SK-MEL-5 (cell line): ENCODE measurements around the gene SAXO1. TPM values are rescaled to one million over a fixed set of nuclear protein-coding genes. Genes with fewer than 3 reads are reported as not detected.
"Not testable (repeated sequence)": the region's sequence is repeated elsewhere in the genome, so short reads cannot be mapped to it uniquely, and the experiment has no call there.

ENCODE experiments used
- DNase-seq: peaks from one replicate; pipeline ENCODE4 v3.0.0-alpha.2; 2016; ENCODE audit warnings: low read depth, low spot score
- in situ Hi-C: cut with HindIII; loops from 2 replicates; pipeline ENCODE4 v1.10.0; 2016; ENCODE audit warnings: low sequenced_read_pairs, high pct_unique_total_duplicates, low pct_unique_long_range_greater_than_20kb
- polyA plus RNA-seq, 2 experiments: library from polyadenylated mRNA; depleted of rRNA; stranded (reverse); fragments of >200 nt; gene quantifications; 2 replicates each; pipeline ENCODE4 v1.2.3, GENCODE V29; 2015
- total RNA-seq: library from RNA; depleted of rRNA; stranded (reverse); fragments of >200 nt; shearing (Covaris generic); gene quantifications from 2 replicates; pipeline ENCODE4 v1.2.3, GENCODE V29; 2014; rRNA removed

The SAXO1 gene
- not detected in 2 replicates for total RNA-seq
- polyA plus RNA-seq (2015; cell fraction: cytosol; rRNA removed): not detected in 2 replicates
- not detected in 2 replicates for polyA plus RNA-seq (2015; cell fraction: nucleus; rRNA removed)

DNA sequence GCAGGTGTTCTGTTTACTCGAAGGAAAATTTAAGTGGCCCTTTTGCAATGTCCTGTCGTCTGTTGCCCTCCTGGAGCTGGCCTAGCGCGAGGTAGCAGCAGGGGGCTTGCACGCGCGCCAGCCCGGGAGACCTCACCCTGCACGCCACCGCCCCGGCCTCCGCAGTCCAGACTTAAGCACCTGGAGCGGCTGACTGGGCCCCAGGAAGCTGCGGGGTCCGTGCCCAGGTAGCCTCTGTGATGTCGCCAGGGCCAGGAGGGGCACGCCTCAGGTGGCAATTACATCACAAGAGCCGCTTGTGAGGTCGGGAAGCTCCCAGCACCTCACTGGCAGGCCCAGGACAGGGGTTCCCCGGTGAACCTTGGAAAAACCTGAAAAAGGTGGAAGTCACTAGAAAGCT is at the start of gene SAXO1:
Gene SAXO1 (minus strand): TSS at position 195 of the 400 bp plus-strand sequence. CDS start 301 bp downstream, outside the sequence.
- no peak for DNase-seq
- in situ Hi-C loops: no loop called here

DNA sequence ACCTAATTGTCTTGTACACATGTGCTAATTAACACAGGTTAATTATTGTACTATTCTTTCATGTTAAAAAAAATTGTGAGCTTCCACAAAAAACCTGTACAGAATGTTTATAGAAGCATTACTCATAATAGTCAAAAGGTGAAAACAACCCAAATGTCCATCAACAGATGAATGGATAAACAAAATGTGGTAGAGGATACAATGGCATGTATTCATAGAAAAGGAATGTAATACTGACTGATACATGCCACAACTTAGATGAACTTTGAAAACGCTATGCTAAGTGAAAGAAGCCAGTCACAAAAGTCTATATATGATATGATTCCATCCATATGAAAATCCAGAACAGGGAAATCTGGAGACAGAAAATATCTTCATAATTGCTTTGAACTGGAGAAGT is 41.8 kb upstream of the SAXO1 start:
- peak; percentile 63 for DNase-seq
- in situ Hi-C loops: no loop called here

DNA sequence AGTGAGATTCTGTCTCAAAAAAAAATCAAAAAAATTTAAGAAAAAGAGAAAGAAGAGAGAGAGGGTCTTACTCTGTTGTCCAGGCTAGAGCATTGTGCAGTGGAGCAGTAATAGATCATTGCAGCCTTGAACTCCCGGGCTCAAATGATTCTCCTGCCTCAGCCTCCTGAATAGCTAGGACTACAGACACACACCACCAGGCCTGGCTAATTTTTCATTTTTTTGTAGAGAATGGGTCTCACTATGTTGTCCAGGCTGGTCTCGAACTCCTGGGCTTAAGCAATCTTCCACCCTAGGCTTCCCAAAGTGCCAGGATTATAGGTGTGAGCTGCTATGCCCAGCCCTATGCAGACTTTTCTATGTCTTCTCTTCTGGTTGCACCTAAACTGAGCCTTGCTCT is 41.2 kb upstream of the SAXO1 start:
- in situ Hi-C loops: no loop called here
- DNase-seq: no peak

DNA sequence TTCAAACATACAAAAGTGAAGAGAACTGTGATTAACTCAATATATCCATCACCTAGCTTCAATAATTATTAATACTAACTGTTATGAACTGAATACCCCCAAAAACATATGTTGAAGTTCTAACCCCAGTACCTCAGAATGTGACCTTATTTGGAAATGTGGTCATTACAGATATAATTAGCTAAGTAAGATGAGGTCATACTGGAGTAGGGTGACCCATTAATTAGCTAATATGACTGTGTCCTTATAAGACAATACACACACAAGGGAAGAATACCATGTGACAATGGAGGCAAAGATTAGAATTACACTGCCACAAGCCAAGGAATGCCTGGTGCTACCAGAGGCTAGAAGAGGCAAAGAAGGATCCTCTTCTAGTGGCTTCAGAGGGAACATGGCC is 24.0 kb upstream of the SAXO1 start:
- DNase-seq: no peak
- in situ Hi-C loops: no loop called here

DNA sequence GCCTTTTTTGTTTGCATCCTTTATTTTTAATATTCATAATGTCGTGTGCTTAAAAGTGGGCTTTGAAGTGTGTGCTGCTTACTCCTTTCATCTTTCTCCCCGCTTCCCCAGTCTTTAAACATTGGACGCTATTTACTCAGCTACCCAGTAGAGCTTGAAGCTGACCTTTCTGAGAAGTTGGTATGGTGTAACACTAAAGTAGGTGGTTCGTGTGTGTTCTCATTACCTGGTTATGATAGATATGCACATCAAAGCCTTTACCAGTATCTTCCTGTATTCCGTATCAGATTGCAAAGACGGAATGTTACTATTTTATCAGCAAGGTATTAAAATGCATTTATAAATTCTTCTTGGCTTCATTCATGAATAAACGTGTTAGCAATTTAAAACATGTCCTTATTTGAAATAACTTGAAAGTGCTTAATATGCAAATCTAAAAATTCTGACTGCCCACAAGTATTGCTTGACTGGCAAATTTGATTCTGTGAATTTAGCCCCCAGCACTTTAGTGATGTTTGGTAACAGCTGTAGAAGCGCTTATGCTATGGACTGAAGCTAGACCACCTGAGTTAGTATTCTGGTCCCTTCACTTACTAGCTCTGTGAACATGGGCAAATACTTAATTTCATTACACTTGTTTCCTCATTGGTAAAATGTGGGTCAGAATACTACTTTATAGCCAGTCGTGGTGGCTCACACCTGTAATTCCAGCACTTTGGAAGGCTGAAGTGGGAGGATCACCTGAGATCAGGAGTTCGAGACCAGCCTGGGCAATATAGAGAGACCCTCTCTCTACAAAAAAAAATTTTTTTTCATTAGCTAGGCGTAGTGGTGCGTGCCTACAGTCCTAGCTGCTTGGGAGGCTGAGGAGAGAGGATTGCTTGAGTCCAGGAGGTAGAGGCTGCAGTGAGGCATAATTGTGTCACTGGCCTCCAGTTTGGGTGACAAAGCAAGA is 17.9 kb upstream of the SAXO1 start:
- no peak for DNase-seq
- in situ Hi-C loops: no loop called here

DNA sequence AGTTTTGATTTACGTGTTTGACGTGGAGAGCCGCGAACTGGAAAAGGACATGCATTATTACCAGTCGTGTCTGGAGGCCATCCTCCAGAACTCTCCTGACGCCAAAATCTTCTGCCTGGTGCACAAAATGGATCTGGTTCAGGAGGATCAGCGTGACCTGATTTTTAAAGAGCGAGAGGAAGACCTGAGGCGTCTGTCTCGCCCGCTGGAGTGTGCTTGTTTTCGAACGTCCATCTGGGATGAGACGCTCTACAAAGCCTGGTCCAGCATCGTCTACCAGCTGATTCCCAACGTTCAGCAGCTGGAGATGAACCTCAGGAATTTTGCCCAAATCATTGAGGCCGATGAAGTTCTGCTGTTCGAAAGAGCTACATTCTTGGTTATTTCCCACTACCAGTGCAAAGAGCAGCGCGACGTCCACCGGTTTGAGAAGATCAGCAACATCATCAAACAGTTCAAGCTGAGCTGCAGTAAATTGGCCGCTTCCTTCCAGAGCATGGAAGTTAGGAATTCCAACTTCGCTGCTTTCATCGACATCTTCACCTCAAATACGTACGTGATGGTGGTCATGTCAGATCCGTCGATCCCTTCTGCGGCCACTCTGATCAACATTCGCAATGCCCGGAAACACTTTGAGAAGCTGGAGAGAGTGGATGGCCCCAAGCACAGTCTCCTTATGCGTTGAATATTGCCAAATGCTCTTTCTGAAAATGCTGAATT is 17.1 kb upstream of the SAXO1 start:
- in situ Hi-C loops: no loop called here
- no peak for DNase-seq

DNA sequence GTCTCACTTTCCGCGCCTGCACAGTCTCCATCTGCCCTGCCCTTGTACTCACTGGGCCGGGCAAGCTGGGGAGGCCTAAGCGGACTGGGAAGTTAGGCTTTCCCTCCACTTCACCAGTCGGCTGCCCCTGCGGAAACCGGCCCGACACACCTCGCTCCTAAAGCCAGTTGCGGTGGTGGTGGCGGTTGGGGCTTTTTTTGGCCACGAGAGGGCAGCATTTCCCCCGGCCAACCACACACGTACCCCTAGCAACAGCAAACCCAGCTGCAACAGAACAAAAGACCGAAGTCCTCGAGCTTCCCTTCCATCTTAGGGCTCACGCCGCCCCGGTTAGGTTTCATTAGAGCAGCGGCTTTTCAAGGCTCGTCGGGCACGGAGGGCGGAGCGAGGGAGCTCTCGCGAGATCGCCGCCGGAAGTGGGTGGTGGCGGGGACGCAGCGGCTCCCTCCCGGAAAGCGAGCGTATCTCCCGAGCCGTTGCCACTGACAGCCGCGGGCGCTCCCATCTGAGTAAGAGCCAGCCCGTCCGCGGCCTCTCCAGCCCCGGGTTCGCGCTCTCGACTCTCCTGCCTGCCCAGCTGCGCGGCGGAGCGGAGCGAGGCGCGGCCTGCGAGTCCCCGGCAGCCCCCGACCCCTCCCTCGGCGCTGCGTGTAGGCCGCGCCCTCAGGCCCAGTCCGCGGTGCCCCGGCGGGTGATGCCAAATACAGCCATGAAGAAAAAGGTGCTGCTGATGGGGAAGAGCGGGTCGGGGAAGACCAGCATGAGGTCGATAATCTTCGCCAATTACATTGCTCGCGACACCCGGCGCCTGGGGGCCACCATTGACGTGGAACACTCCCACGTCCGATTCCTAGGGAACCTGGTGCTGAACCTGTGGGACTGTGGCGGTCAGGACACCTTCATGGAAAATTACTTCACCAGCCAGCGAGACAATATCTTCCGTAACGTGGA is 16.2 kb upstream of the SAXO1 start, which contains the start of gene RRAGA:
Gene RRAGA (plus strand): TSS at position 462 of the 951 bp plus-strand sequence. CDS start 233 bp downstream, at position 695.
- in situ Hi-C loops: no loop called here
- peak; percentile 95 for DNase-seq

DNA sequence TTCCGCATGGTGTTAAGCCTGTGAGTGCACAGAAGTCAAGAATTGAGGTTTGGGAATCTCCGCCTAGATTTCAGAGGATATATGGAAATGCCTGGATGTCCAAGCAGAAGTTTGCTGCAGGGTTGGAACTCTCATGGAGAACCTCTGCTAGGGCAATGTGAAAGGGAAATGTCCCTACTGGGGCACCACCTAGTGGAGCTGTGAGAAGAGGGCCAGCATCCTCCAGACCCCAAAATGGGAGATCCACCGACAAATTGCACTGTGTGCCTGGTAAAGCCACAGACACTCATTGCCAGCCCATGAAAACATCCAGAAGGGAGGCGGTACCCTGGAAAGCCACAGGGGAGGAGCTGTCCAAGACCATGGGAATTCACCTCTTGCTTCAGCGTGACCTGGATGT is 3.6 kb upstream of the SAXO1 start:
- in situ Hi-C loops: no loop called here
- DNase-seq: no peak

- no peak for DNase-seq
- in situ Hi-C loops: no loop called here
Observed at GRCh38 chr9:19032406-19032805, 603 bp downstream of the SAXO1 start.

DNA sequence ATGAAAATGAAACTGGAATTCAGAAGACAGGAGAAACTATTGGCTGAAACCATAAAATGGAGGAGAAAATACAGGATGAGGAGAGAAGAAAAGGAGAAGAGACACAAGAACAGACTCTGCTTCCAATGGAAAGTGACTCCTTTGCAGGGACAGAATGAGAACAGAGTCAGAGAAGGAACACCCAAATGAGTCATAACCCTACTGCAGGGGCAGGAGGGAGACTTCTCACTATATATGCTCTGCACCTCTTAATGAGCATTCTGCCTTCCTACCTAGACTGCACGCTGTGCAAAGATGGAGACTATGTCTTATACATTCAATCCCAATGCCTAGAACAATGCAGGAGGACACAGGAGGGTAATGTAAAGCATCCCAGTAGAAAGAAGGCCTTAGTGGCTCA is 2.1 kb downstream of the SAXO1 start:
- DNase-seq: no peak
- in situ Hi-C loops: no loop called here

DNA sequence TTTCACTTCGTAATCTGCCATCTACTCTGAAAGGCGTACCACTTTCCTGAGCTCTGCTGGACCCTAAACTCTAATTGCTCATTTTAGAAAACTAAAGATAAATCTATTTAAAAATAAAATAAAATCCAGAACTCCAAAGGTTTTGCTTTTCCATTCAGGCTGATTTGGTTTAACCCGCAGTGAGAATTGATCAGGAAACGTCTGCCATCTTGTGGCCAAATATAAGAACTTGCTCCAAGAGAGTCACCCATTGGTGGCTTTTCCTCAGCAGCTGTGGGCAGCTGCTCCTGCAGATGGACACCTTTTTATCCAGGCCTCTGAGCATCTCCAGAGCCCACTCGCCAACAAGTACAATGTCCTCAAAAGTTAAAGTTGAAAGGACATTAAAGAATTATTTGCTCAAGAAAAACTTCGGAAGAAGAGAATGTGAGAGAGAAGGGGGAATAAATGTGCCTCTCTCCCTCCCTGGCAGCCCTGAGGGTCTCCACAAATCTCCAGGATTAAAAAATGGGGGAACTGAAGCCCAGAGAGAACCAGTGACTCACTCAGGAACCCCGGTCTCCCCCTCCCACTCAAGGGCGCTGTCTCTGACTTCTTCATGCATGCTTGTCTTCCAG is 4.1 kb downstream of the SAXO1 start:
- in situ Hi-C loops: no loop called here
- DNase-seq: peak; percentile 72

DNA sequence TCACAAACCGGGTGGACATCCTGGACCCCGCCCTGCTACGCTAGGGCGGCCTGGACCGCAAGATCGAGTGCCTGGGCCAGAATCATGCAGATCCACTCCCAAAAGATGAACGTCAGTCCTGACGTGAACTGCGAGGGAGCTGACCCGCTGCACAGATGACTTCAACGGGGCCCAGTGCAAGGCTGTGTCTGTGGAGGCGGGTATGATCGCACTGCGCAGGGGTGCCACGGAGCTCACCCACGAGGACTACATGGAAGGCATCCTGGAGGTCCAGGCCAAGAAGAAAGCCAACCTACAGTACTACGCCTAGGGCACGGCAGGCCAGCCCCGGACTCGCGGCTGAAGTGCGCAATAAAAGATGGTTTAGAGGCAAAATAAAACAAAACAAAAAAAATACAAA is 5.2 kb downstream of the SAXO1 start:
- in situ Hi-C loops: no loop called here
- DNase-seq: no peak

- no peak for DNase-seq
- in situ Hi-C loops: no loop called here
Observed at GRCh38 chr9:19026375-19026774, 6.6 kb downstream of the SAXO1 start.

GRCh38 chr9:19023078-19023477 is 9.9 kb downstream of the SAXO1 start:
- in situ Hi-C loops: no loop called here
- DNase-seq: no peak

GRCh38 chr9:19022206-19022605 is 10.8 kb downstream of the SAXO1 start:
- no peak for DNase-seq
- in situ Hi-C loops: no loop called here

DNA sequence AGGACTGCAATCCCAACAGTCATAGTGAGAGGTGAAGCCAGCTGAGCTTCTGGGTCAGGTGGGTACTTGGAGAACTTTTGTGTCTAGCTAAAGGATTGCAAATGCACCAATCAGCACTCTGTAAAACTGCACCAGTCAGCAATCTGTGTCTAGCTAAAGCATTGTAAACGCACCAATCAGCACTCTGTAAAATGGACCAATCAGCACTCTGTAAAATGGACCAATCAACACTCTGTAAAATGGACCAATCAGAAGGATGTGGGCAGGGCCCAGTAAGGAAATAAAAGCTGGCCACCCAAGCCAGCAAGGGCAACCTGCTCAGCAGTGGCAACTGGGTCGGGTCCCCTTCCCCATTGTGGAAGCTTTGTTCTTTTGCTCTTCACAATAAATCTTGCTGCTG is 11.4 kb downstream of the SAXO1 start:
- in situ Hi-C loops, DNase-seq: not testable (repeated sequence)

- in situ Hi-C loops: no loop called here
- DNase-seq: no peak
Observed at GRCh38 chr9:19020886-19021455, 12.0 kb downstream of the SAXO1 start.
